Activated CD8-positive, alpha-beta T cell treated with anti-CD3 and anti-CD28 coated beads, Interleukin-2, amount 10 ng/mL, durations not matched to agents 7 days and 5 days (primary cell): ENCODE data around the gene KICS2. TPM values are rescaled to one million over a fixed set of nuclear protein-coding genes. Genes with fewer than 3 reads are reported as not detected.

Experiments used
- total RNA-seq, 2 experiments: library from RNA; stranded (reverse); gene quantifications; one replicate each; pipeline ENCODE4 v1.2.3, GENCODE V29; 2021

The KICS2 gene
- total RNA-seq, 2 experiments from 2014 or later, result 7.7 to 9.9 TPM

Other genes starting within 250 kb of the KICS2 start
- not detected for gene C12orf56, start 168.5 kb upstream of the KICS2 start, total RNA-seq
- 100 to 1,000 TPM; 102 to 110 TPM for gene XPOT, start 182.1 kb upstream of the KICS2 start, total RNA-seq
- gene TBK1, start 229.8 kb upstream of the KICS2 start, total RNA-seq, result 10 to 100 TPM; 25.0 to 31.7 TPM